Activated CD4-positive, alpha-beta T cell treated with anti-CD3 and anti-CD28 coated beads for 36 hours (primary cell): ENCODE results near the gene TMTC1. TPM values are rescaled to one million over a fixed set of nuclear protein-coding genes. Genes with fewer than 3 reads are reported as not detected.

Experiments
- ATAC-seq: fragments of 200-7000 bp; cut with Tn5 transposase; one replicate; pipeline ENCODE4 v1.10.0; 2021; ENCODE audit warnings: mild to moderate bottlenecking, moderate library complexity
- CTCF ChIA-PET: fragments of 350-600 bp; sonication (Branson Sonifier 250); formaldehyde crosslinking; loops from one replicate; lab custom pipeline; 2021; ENCODE audit warnings: antibody characterized with exemption; lab: Charles Lee
- POLR2A ChIA-PET: fragments of 350-600 bp; sonication (Branson Sonifier 250); formaldehyde crosslinking; loops from one replicate; lab custom pipeline; 2021; ENCODE audit warnings: antibody characterized with exemption, inconsistent platforms; lab: Charles Lee
- DNase-seq: peaks from one replicate; pipeline ENCODE4 v3.0.0-alpha.2; 2020
- H3K27ac Mint-ChIP-seq: one replicate; pipeline ENCODE4 v1.8.0; 2021; ENCODE audit warnings: mixed read lengths
- H3K27me3 Mint-ChIP-seq: one replicate; pipeline ENCODE4 v1.8.0; 2021; ENCODE audit warnings: mixed read lengths
- H3K36me3 Mint-ChIP-seq: one replicate; pipeline ENCODE4 v1.8.0; 2021; ENCODE audit warnings: low read depth, mixed read lengths
- H3K4me1 Mint-ChIP-seq: one replicate; pipeline ENCODE4 v1.8.0; 2021; ENCODE audit warnings: mixed read lengths
- H3K4me3 Mint-ChIP-seq: one replicate; pipeline ENCODE4 v1.8.0; 2021; ENCODE audit warnings: mild to moderate bottlenecking, moderate library complexity, mixed read lengths
- H3K9me3 Mint-ChIP-seq: one replicate; pipeline ENCODE4 v1.8.0; 2021; ENCODE audit warnings: low read depth, mixed read lengths
- intact Hi-C, 2 experiments: fragments of 100-400 bp; cut with DNase I in 1 of 2; cut with micrococcal nuclease in 1 of 2; formaldehyde crosslinking; loops; one replicate each; pipeline versions ENCODE4 v1.14.2 to v1.15.1; 2022 to 2024; cut with DNase I, micrococcal nuclease
- total RNA-seq, 2 experiments: library from RNA; stranded (reverse); gene quantifications; one replicate each; pipeline ENCODE4 v1.2.3, GENCODE V29; 2021

Gene TMTC1
- total RNA-seq, 2 experiments from 2014 or later: 0.04 to 0.30 TPM

- no peaks in the 10 kb centered on the region for H3K9me3 Mint-ChIP-seq
- ChIA-PET POLR2A (no interaction called here), CTCF (no interaction called here)
- H3K36me3 Mint-ChIP-seq: no peaks in the 10 kb centered on the region
- DNase-seq (no peak), ATAC-seq (no peak)
- no peak overlapping the region for H3K4me3 Mint-ChIP-seq
- intact Hi-C loops: no loop called here
- no peaks in the 10 kb centered on the region for H3K4me1 Mint-ChIP-seq
- no peaks in the 10 kb centered on the region for H3K27me3 Mint-ChIP-seq
- no peak overlapping the region for H3K27ac Mint-ChIP-seq
Measured at GRCh38 chr12:29702972-29703371, 80.8 kb downstream of the TMTC1 start.

GRCh38 chr12:29702222-29702621 lies 81.5 kb downstream of the TMTC1 start:
- CTCF ChIA-PET: no interaction called here
- ATAC-seq (no peak), DNase-seq (no peak)
- H3K27me3 Mint-ChIP-seq: no peaks in the 10 kb centered on the region
- POLR2A ChIA-PET: no interaction called here
- no peak overlapping the region for H3K27ac Mint-ChIP-seq
- no peaks in the 10 kb centered on the region for H3K36me3 Mint-ChIP-seq
- intact Hi-C loops: no loop called here
- H3K4me3 Mint-ChIP-seq: no peak overlapping the region
- no peaks in the 10 kb centered on the region for H3K9me3 Mint-ChIP-seq
- no peaks in the 10 kb centered on the region for H3K4me1 Mint-ChIP-seq

GRCh38 chr12:29700761-29701481 lies 82.8 kb downstream of the TMTC1 start:
- Mint-ChIP-seq H3K9me3 (no peaks in the 10 kb centered on the region), H3K27ac (no peak overlapping the region), H3K27me3 (no peaks in the 10 kb centered on the region), H3K4me3 (no peak overlapping the region), H3K4me1 (no peaks in the 10 kb centered on the region), H3K36me3 (no peaks in the 10 kb centered on the region)
- intact Hi-C loops: no loop called here
- ChIA-PET POLR2A (no interaction called here), CTCF (no interaction called here)
- ATAC-seq: no peak
- DNase-seq: no peak

GRCh38 chr12:29698756-29699155 lies 85.0 kb downstream of the TMTC1 start:
- Mint-ChIP-seq H3K4me3 (no peak overlapping the region), H3K4me1 (no peaks in the 10 kb centered on the region), H3K27ac (no peak overlapping the region), H3K36me3 (no peaks in the 10 kb centered on the region), H3K9me3 (peaks cover 1% of the 10 kb centered on the region), H3K27me3 (no peaks in the 10 kb centered on the region)
- DNase-seq: no peak
- ATAC-seq: no peak
- ChIA-PET CTCF (no interaction called here), POLR2A (no interaction called here)
- intact Hi-C loops: no loop called here

GRCh38 chr12:29695800-29696199 lies 87.9 kb downstream of the TMTC1 start:
- peaks cover 1% of the 10 kb centered on the region for H3K9me3 Mint-ChIP-seq
- no peaks in the 10 kb centered on the region for H3K36me3 Mint-ChIP-seq
- no peak overlapping the region for H3K4me3 Mint-ChIP-seq
- peaks cover 2% of the 10 kb centered on the region for H3K27me3 Mint-ChIP-seq
- ATAC-seq: no peak
- no peaks in the 10 kb centered on the region for H3K4me1 Mint-ChIP-seq
- ChIA-PET POLR2A (no interaction called here), CTCF (no interaction called here)
- no peak for DNase-seq
- intact Hi-C loops: no loop called here
- H3K27ac Mint-ChIP-seq: no peak overlapping the region

- ChIA-PET CTCF (no interaction called here), POLR2A (no interaction called here)
- Mint-ChIP-seq H3K27ac (no peak overlapping the region), H3K4me3 (no peak overlapping the region), H3K36me3 (no peaks in the 10 kb centered on the region), H3K9me3 (peaks cover 1% of the 10 kb centered on the region), H3K4me1 (no peaks in the 10 kb centered on the region), H3K27me3 (peaks cover 2% of the 10 kb centered on the region)
- ATAC-seq (no peak), DNase-seq (no peak)
- intact Hi-C loops: no loop called here
Measured at GRCh38 chr12:29695026-29695425, 88.7 kb downstream of the TMTC1 start.

GRCh38 chr12:29694002-29694401 lies 89.7 kb downstream of the TMTC1 start:
- H3K27me3 Mint-ChIP-seq: peaks cover 2% of the 10 kb centered on the region
- intact Hi-C loops: no loop called here
- H3K9me3 Mint-ChIP-seq: peaks cover 1% of the 10 kb centered on the region
- ChIA-PET POLR2A (no interaction called here), CTCF (interaction anchor here (0.6 kb wide), 1 partner anchor 26 kb away, joined by 6 read pairs; no protein-coding TSS in a partner anchor)
- H3K27ac Mint-ChIP-seq: no peak overlapping the region
- no peak for ATAC-seq
- no peak overlapping the region for H3K4me3 Mint-ChIP-seq
- DNase-seq: no peak
- H3K36me3 Mint-ChIP-seq: no peaks in the 10 kb centered on the region
- H3K4me1 Mint-ChIP-seq: no peaks in the 10 kb centered on the region

GRCh38 chr12:29692237-29692636 lies 91.5 kb downstream of the TMTC1 start:
- no peaks in the 10 kb centered on the region for H3K4me1 Mint-ChIP-seq
- POLR2A ChIA-PET: no interaction called here

GRCh38 chr12:29691161-29691854 lies 92.4 kb downstream of the TMTC1 start:
- Mint-ChIP-seq H3K4me1 (no peaks in the 10 kb centered on the region), H3K27me3 (peaks cover 4% of the 10 kb centered on the region), H3K27ac (no peak overlapping the region), H3K9me3 (peaks cover 1% of the 10 kb centered on the region), H3K36me3 (no peaks in the 10 kb centered on the region), H3K4me3 (no peak overlapping the region)
- ChIA-PET CTCF (no interaction called here), POLR2A (no interaction called here)
- no peak for DNase-seq
- no peak for ATAC-seq
- intact Hi-C loops: no loop called here

More at GRCh38 chr12:29692237-29692636, 91.5 kb downstream of the TMTC1 start:
- Mint-ChIP-seq H3K4me3 (no peak overlapping the region), H3K27ac (no peak overlapping the region), H3K36me3 (no peaks in the 10 kb centered on the region), H3K27me3 (peaks cover 4% of the 10 kb centered on the region), H3K9me3 (peaks cover 1% of the 10 kb centered on the region)
- CTCF ChIA-PET: no interaction called here
- ATAC-seq: no peak
- intact Hi-C loops: no loop called here
- no peak for DNase-seq

GRCh38 chr12:29690728-29691127 lies 93.0 kb downstream of the TMTC1 start:
- H3K36me3 Mint-ChIP-seq: no peaks in the 10 kb centered on the region
- ATAC-seq (no peak), DNase-seq (no peak)
- H3K27ac Mint-ChIP-seq: no peak overlapping the region
- ChIA-PET POLR2A (no interaction called here), CTCF (no interaction called here)
- peaks cover 1% of the 10 kb centered on the region for H3K9me3 Mint-ChIP-seq
- intact Hi-C loops: no loop called here
- no peak overlapping the region for H3K4me3 Mint-ChIP-seq
- peaks cover 7% of the 10 kb centered on the region for H3K27me3 Mint-ChIP-seq
- no peaks in the 10 kb centered on the region for H3K4me1 Mint-ChIP-seq

GRCh38 chr12:29688914-29689313 lies 94.8 kb downstream of the TMTC1 start:
- ChIA-PET POLR2A (no interaction called here), CTCF (no interaction called here)
- Mint-ChIP-seq H3K27ac (no peak overlapping the region), H3K9me3 (peaks cover under 1% of the 10 kb centered on the region), H3K27me3 (peaks cover 9% of the 10 kb centered on the region), H3K4me3 (no peak overlapping the region), H3K4me1 (no peaks in the 10 kb centered on the region), H3K36me3 (no peaks in the 10 kb centered on the region)
- DNase-seq: no peak
- no peak for ATAC-seq
- intact Hi-C loops: no loop called here

GRCh38 chr12:29682088-29682487 lies 101.7 kb downstream of the TMTC1 start:
- Mint-ChIP-seq H3K9me3 (no peaks in the 10 kb centered on the region), H3K4me3 (no peak overlapping the region), H3K27ac (no peak overlapping the region), H3K36me3 (no peaks in the 10 kb centered on the region), H3K27me3 (peaks cover 8% of the 10 kb centered on the region), H3K4me1 (no peaks in the 10 kb centered on the region)
- ChIA-PET CTCF (interaction anchor here (0.6 kb wide), 1 partner anchor 1741 kb away, joined by 3 read pairs; no protein-coding TSS in a partner anchor), POLR2A (no interaction called here)
- intact Hi-C loops: no loop called here
- ATAC-seq (no peak), DNase-seq (no peak)
